Esophagus squamous epithelium (tissue), 5 donors: Measurements from ENCODE around the gene RNF181. TPM values are rescaled to one million over a fixed set of nuclear protein-coding genes. Genes with fewer than 3 reads are reported as not detected.
"Not testable (repeated sequence)": the region's sequence is repeated elsewhere in the genome, so short reads cannot be mapped to it uniquely, and the experiment has no call there.

ENCODE experiments used
- DNase-seq: peaks from one replicate; lab custom pipeline; 2025; lab: John Stamatoyannopoulos, UW
- H3K27ac ChIP-seq, 4 donors: fragments of 200-600 bp; sonication (generic); one replicate each; pipeline ENCODE4 v1.5.1; 2016 to 2019; ENCODE audit warnings: mild to moderate bottlenecking in 1 of 4
- H3K27me3 ChIP-seq, 4 donors: fragments of 200-600 bp; sonication (generic); 1 replicate in 3 of 4; 2 replicates in 1 of 4; pipeline versions ENCODE4 v1.5.1 to v1.6.0; 2017 to 2021; ENCODE audit warnings: antibody characterized with exemption in 1 of 4
- H3K36me3 ChIP-seq, 3 donors: fragments of 200-600 bp; sonication (generic); one replicate each; pipeline ENCODE4 v1.5.1; 2016 to 2019
- H3K4me1 ChIP-seq, 3 donors: fragments of 200-600 bp; sonication (generic); one replicate each; pipeline ENCODE4 v1.5.1; 2017 to 2019
- H3K4me3 ChIP-seq, 4 donors: fragments of 200-600 bp; sonication (generic); 1 replicate in 3 of 4; 2 replicates in 1 of 4; pipeline ENCODE4 v1.5.1; 2016 to 2019; ENCODE audit warnings: mild to moderate bottlenecking in 2 of 4, moderate library complexity in 1 of 4
- H3K9me3 ChIP-seq, 3 donors: fragments of 200-600 bp; sonication (generic); one replicate each; pipeline ENCODE4 v1.5.1; 2016 to 2019
- CTCF ChIP-seq, 6 experiments: fragments of 450-650 bp in 4 of 6; fragments of 200-600 bp in 2 of 6; sonication (generic) in 2 of 6; IDR thresholded peaks; one replicate each; pipeline ENCODE4 v1.5.1; 2016 to 2019; ENCODE audit warnings: antibody characterized with exemption in 6 of 6, mild to moderate bottlenecking in 4 of 6, moderate library complexity in 4 of 6
- POLR2A ChIP-seq, 4 donors: fragments of 450-650 bp; IDR thresholded peaks; one replicate each; pipeline ENCODE4 v1.6.1; 2017; ENCODE audit warnings: antibody characterized with exemption in 4 of 4, mild to moderate bottlenecking in 4 of 4, moderate library complexity in 3 of 4
- WGBS, 2 donors: methylation state at CpG; one replicate each; pipeline ENCODE4 v1.1.5; 2018; 5-methylcytosine and 5-hydroxymethylcytosine counted together
- intact Hi-C: fragments of 100-400 bp; cut with DNase I; formaldehyde crosslinking; loops from one replicate; pipeline ENCODE4 v1.15.0; 2022
- total RNA-seq, 4 donors: library from RNA; depleted of rRNA; stranded (reverse); fragments of >200 nt; gene quantifications; one replicate each; pipeline ENCODE4 v1.1.0, GENCODE V29; 2016
- donor health status: DM: yes; HTN: yes; CAD: no.

The RNF181 gene
- total RNA-seq, 4 donors from 2014 or later: 88.3 to 128 (median 115) TPM

- intact Hi-C loops: no loop called here
- Histone ChIP-seq H3K27me3 (no peaks in the 10 kb centered on the region), H3K4me3 (no peak overlapping the region), H3K9me3 (no peaks in the 10 kb centered on the region), H3K4me1 (peaks cover 16 to 29% (median 16%) of the 10 kb centered on the region in 3 donors), H3K27ac (no peak overlapping the region), H3K36me3 (peaks cover 13 to 62% (median 23%) of the 10 kb centered on the region in 3 donors)
- TF ChIP-seq POLR2A (IDR thresholded peaks at IDR 0.05): no peak
- TF ChIP-seq CTCF (IDR thresholded peaks at IDR 0.05): no peak
- DNase-seq: no peak
- 93 to 100% methylated on average over 1 of the region's 1 CpG for WGBS, 2 donors
Observed at GRCh38 chr2:85558160-85558559, 37.4 kb upstream of the RNF181 start.

DNA sequence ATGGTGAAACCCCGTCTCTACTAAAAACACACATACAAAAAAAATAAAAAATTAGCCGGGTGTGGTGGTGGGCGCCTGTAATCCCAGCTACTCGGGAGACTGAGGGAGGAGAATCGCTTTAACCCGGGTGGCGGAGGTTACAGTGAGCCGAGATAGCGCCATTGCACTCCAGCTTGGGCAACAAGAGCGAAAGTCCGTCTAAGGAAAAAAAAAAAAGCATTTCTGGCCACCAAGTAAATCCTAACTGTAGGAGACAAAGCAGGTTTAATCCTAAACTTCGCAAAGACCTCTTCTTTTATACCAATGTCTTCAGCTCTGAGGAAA, 35.2 kb upstream of the RNF181 start:
- WGBS, 2 donors: 75 to 77% methylated on average over 11 to 12 of the region's 12 CpGs
- H3K9me3 ChIP-seq, DNase-seq, intact Hi-C loops, H3K27me3 ChIP-seq: not testable (repeated sequence)
- H3K4me3 ChIP-seq: peak overlapping the region in 3 of 4 donors; percentile 72 to 91 (median 84)
- H3K27ac ChIP-seq: peak overlapping the region in 3 of 4 donors; percentile 83 to 91 (median 89)
- H3K4me1 ChIP-seq: peaks cover 16 to 29% (median 16%) of the 10 kb centered on the region in 3 donors
- H3K36me3 ChIP-seq: peaks cover 5 to 40% (median 8%) of the 10 kb centered on the region in 3 donors

DNA sequence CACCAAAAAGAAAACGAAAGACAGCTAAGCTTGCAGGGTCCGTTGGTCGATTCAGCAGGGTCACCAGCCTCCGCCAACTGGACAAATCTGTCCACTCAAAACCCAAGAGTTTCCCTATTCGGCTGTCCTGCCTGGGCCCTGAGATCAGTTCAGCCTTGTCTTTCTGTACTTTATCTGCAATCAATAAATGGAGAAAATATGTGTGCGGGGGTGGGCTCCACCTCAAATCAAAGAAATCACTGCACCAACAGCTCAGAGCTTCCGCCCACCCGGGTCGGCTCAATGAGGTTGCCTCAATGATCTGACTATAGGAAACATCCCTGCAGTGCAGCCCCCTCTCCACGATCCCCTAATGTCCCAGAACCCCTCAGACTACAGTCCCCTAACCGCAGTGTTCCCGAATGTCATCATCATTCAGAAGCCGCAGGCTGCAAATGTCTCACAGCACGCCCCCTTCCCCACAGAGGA, 34.7 kb upstream of the RNF181 start:
- Histone ChIP-seq H3K9me3 (no peaks in the 10 kb centered on the region), H3K4me3 (peak overlapping the region; percentile 57 to 91 (median 78)), H3K27me3 (no peaks in the 10 kb centered on the region), H3K27ac (peak overlapping the region; percentile 83 to 91 (median 90)), H3K36me3 (peaks cover 5 to 36% (median 8%) of the 10 kb centered on the region in 3 donors), H3K4me1 (peaks cover 16 to 29% (median 16%) of the 10 kb centered on the region in 3 donors)
- intact Hi-C loops: no loop called here
- WGBS, 2 donors: 3 to 7% methylated on average over 9 to 11 of the region's 14 CpGs
- no peak for DNase-seq
- TF ChIP-seq CTCF (IDR thresholded peaks at IDR 0.05) (no peak), POLR2A (IDR thresholded peaks at IDR 0.05) (no peak)

- intact Hi-C loops: no loop called here
- H3K27ac ChIP-seq: peak within 1 kb of the TSS; percentile 83 to 91 (median 90)
- H3K4me3 ChIP-seq: peak within 1 kb of the TSS; percentile 57 to 91 (median 78)
- peaks cover 16 to 29% (median 16%) of the 10 kb centered on the region in 3 donors for H3K4me1 ChIP-seq
- DNase-seq: peak; percentile 70
- no peaks in the 10 kb centered on the region for H3K27me3 ChIP-seq
- WGBS, 2 donors: 6 to 10% methylated on average over 12 to 31 of the region's 64 CpGs
- peak in 4 of 6 experiments; percentile 22 to 75 (median 58) for TF ChIP-seq CTCF (IDR thresholded peaks at IDR 0.05)
- TF ChIP-seq POLR2A (IDR thresholded peaks at IDR 0.05): peak in 2 of 4 donors; percentile 63 to 87
- H3K9me3 ChIP-seq: no peaks in the 10 kb centered on the region
- H3K36me3 ChIP-seq: peaks cover 5 to 29% (median 8%) of the 10 kb centered on the region in 3 donors
Observed at GRCh38 chr2:85561280-85562212, 34.0 kb upstream of the RNF181 start, which contains the start of gene GGCX. GGCX (minus strand) TSS chr2:85561493; CDS start chr2:85561428, 65 bp downstream.

DNA sequence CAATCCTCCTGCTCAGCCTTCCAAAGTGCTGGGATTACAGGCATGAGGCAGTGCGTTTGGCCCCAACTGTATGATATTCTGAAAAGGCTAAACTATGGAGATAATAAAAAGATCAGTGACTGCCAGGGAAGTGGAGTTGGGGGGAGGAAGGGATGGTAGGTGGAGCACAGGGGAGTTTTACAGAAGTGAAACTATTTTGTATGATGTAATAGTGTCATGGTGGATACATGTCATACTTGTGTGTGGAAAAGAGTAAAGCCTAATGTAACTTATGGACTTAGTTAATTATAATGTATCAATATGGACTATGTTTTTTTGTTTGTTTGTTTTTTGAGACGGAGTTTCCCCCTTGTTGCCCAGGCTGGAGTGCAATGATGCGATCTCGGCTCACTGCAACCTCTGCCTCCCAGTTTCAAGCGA, 31.4 kb upstream of the RNF181 start:
- intact Hi-C loops: no loop called here
- WGBS, 2 donors: 81 to 86% methylated on average over 5 of the region's 5 CpGs

More for the DNA sequence above, 31.4 kb upstream of the RNF181 start:
- H3K4me1 ChIP-seq: peaks cover 16 to 25% (median 16%) of the 10 kb centered on the region in 3 donors
- TF ChIP-seq CTCF (IDR thresholded peaks at IDR 0.05): no peak
- TF ChIP-seq POLR2A (IDR thresholded peaks at IDR 0.05): no peak
- no peak for DNase-seq
- H3K9me3 ChIP-seq: no peaks in the 10 kb centered on the region
- H3K27me3 ChIP-seq: no peaks in the 10 kb centered on the region
- no peak overlapping the region for H3K27ac ChIP-seq
- peaks cover 0 to 2% (median 0%) of the 10 kb centered on the region in 3 donors for H3K36me3 ChIP-seq
- no peak overlapping the region for H3K4me3 ChIP-seq
